Upper lobe of right lung (tissue), 1 donor: Measurements from ENCODE around the gene LIN28B. TPM values are rescaled to one million over a fixed set of nuclear protein-coding genes. Genes with fewer than 3 reads are reported as not detected.
"Not testable (repeated sequence)": the region's sequence is repeated elsewhere in the genome, so short reads cannot be mapped to it uniquely, and the experiment has no call there.

Experiments used
- ATAC-seq: fragments of 200-7000 bp; cut with Tn5 transposase; one replicate; pipeline ENCODE4 v1.9.1; 2020; ENCODE audit warnings: mild to moderate bottlenecking, moderate library complexity
- DNase-seq: peaks from one replicate; pipeline ENCODE4 v3.0.0-alpha.2; 2020
- H3K27ac ChIP-seq: fragments of 200-600 bp; one replicate; pipeline ENCODE4 v1.8.0; 2022
- H3K27me3 ChIP-seq: fragments of 200-600 bp; one replicate; pipeline ENCODE4 v1.8.0; 2022; ENCODE audit warnings: mild to moderate bottlenecking
- H3K36me3 ChIP-seq: fragments of 200-600 bp; one replicate; pipeline ENCODE4 v1.8.0; 2022
- H3K4me1 ChIP-seq: fragments of 200-600 bp; one replicate; pipeline ENCODE4 v1.8.0; 2022
- H3K4me3 ChIP-seq: fragments of 200-600 bp; one replicate; pipeline ENCODE4 v1.8.0; 2022; ENCODE audit warnings: mild to moderate bottlenecking
- H3K9me3 ChIP-seq: fragments of 200-600 bp; one replicate; pipeline ENCODE4 v1.8.0; 2022
- intact Hi-C: fragments of 100-400 bp; cut with DNase I; formaldehyde crosslinking; loops from one replicate; pipeline ENCODE4 v1.11.0; 2022
- total RNA-seq: library from RNA; stranded (reverse); fragmentation: NEBNext Ultra II Directional; extraction: Animal tissue kit (Norgen Biotek cat#: 25700); gene quantifications from one replicate; pipeline ENCODE4 v1.2.1, GENCODE V29; 2021
- TF ChIP-seq, protein P1 (sequence below): fragments of 200-600 bp; IDR thresholded peaks from one replicate; pipeline ENCODE4 v1.8.0; 2022; ENCODE audit warnings: antibody characterized with exemption
- donor health status: DM: no; HTN: yes; CAD: no; lungs with severe emphysema.

Gene LIN28B
- total RNA-seq, 1 donor from 2014 or later, result not detected

DNA sequence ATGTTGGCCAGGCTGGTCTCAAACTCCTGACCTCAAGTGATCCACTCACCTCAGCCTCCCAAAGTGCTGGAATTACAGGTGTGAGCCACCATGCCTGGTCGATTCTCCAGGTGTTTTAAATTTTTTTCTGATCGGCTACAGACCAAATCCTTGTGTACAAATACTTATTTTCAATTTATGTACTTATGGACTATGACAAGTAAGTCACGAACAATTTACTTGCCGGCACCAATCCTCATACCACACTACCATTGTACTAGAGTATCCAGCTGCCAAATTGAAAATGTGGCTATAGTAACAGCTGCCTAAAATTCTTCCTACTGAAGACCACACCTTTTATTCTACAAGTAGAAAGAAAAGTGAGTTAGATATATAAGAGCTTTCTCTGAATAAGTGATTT is 26.9 kb downstream of the LIN28B start:
- intact Hi-C loops, result no loop called here
- TF ChIP-seq, protein P1, sequence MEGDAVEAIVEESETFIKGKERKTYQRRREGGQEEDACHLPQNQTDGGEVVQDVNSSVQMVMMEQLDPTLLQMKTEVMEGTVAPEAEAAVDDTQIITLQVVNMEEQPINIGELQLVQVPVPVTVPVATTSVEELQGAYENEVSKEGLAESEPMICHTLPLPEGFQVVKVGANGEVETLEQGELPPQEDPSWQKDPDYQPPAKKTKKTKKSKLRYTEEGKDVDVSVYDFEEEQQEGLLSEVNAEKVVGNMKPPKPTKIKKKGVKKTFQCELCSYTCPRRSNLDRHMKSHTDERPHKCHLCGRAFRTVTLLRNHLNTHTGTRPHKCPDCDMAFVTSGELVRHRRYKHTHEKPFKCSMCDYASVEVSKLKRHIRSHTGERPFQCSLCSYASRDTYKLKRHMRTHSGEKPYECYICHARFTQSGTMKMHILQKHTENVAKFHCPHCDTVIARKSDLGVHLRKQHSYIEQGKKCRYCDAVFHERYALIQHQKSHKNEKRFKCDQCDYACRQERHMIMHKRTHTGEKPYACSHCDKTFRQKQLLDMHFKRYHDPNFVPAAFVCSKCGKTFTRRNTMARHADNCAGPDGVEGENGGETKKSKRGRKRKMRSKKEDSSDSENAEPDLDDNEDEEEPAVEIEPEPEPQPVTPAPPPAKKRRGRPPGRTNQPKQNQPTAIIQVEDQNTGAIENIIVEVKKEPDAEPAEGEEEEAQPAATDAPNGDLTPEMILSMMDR, result no peak
- Histone ChIP-seq H3K4me1 (no peaks in the 10 kb centered on the region), H3K27me3 (no peaks in the 10 kb centered on the region), H3K9me3 (no peaks in the 10 kb centered on the region), H3K27ac (no peak overlapping the region), H3K36me3 (no peaks in the 10 kb centered on the region), H3K4me3 (no peak overlapping the region)
- DNase-seq (no peak), ATAC-seq (no peak)

- H3K36me3 ChIP-seq, result no peaks in the 10 kb centered on the region
- no peak for ATAC-seq
Observed at GRCh38 chr6:104984831-104985230, 27.9 kb downstream of the LIN28B start.

GRCh38 chr6:104985875-104986274 is 29.0 kb downstream of the LIN28B start:
- H3K27ac ChIP-seq, H3K36me3 ChIP-seq, intact Hi-C loops, H3K27me3 ChIP-seq, H3K9me3 ChIP-seq, ATAC-seq, H3K4me3 ChIP-seq, H3K4me1 ChIP-seq, DNase-seq: not testable (repeated sequence)

More at GRCh38 chr6:104984831-104985230, 27.9 kb downstream of the LIN28B start:
- Histone ChIP-seq H3K27ac (no peak overlapping the region), H3K4me3 (no peak overlapping the region), H3K4me1 (no peaks in the 10 kb centered on the region), H3K27me3 (no peaks in the 10 kb centered on the region), H3K9me3 (no peaks in the 10 kb centered on the region)
- DNase-seq, result no peak
- TF ChIP-seq, protein P1, result no peak
- intact Hi-C loops, result no loop called here

DNA sequence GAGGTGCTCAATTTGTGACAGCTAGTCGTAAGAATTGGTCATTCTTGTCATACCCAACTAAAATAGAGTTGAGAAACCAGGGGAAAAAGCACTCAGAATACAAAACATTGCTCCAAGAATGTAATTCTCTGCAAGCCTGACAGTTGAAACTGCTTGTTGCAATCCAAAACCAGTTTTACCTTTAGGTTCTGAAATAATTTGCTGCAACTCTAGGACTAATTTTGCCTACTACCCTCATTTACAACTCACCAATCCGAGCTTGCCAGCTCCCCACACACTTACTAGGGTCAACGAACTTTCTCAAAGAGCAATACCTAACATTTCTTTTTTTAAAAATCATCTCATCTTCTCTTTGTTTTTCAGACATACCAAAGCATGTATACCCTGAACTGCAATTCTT is 29.7 kb downstream of the LIN28B start:
- TF ChIP-seq, protein P1, result no peak
- no peaks in the 10 kb centered on the region for H3K4me1 ChIP-seq
- no peaks in the 10 kb centered on the region for H3K27me3 ChIP-seq
- H3K36me3 ChIP-seq, result no peaks in the 10 kb centered on the region
- no peak overlapping the region for H3K4me3 ChIP-seq
- DNase-seq (no peak), ATAC-seq (no peak)
- no peak overlapping the region for H3K27ac ChIP-seq
- H3K9me3 ChIP-seq, result no peaks in the 10 kb centered on the region
- intact Hi-C loops, result no loop called here

DNA sequence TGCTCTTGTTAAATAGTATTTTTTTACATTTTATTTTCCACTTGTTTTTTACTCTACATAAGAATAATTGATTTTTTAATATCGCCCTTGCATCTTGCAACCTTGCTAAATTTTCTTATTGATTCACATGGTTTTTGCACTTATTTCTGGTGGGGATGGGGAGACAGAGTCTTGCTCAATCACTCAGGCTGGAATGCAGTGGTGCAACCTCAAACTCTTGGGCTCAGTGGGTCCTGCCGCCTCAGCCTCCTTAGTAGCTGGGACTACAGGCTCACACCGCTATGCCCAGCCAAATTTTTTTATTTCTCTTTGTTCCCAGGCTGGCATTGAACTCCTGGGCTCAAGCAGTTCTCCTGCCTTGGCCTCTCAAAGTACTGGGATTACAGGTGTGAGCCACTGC is 30.3 kb downstream of the LIN28B start:
- no peaks in the 10 kb centered on the region for H3K36me3 ChIP-seq
- H3K27ac ChIP-seq, result no peak overlapping the region
- TF ChIP-seq, protein P1, result no peak
- ATAC-seq (no peak), DNase-seq (no peak)
- H3K9me3 ChIP-seq, result no peaks in the 10 kb centered on the region
- no peak overlapping the region for H3K4me3 ChIP-seq
- no peaks in the 10 kb centered on the region for H3K27me3 ChIP-seq
- intact Hi-C loops, result no loop called here
- no peaks in the 10 kb centered on the region for H3K4me1 ChIP-seq

- DNase-seq, result no peak
- no peaks in the 10 kb centered on the region for H3K4me1 ChIP-seq
- no peaks in the 10 kb centered on the region for H3K36me3 ChIP-seq
- no peak for ATAC-seq
- intact Hi-C loops, result no loop called here
- no peak overlapping the region for H3K4me3 ChIP-seq
- H3K27ac ChIP-seq, result no peak overlapping the region
- no peaks in the 10 kb centered on the region for H3K9me3 ChIP-seq
- TF ChIP-seq, protein P1, result no peak
- H3K27me3 ChIP-seq, result no peaks in the 10 kb centered on the region
Observed at GRCh38 chr6:104990085-104990484, 33.2 kb downstream of the LIN28B start.

DNA sequence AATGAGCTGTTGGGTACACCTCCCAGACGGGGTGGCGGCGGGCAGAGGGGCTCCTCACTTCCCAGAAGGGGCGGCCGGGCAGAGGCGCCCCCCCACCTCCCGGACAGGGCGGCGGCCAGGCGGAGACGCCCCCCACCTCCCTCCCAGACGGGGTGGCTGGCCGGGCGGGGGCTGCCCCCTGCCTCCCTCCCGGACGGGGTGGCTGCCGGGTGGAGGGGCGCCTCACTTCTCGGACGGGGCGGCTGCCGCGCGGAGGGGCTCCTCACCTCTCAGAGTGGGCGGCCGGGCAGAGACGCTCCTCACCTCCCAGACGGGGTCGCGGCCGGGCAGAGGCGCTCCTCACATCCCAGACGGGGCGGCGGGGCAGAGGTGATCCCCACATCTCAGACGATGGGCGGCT is 34.2 kb downstream of the LIN28B start:
- H3K4me1 ChIP-seq, DNase-seq, intact Hi-C loops, H3K4me3 ChIP-seq, H3K27ac ChIP-seq, H3K36me3 ChIP-seq, H3K9me3 ChIP-seq, H3K27me3 ChIP-seq, ATAC-seq: not testable (repeated sequence)

DNA sequence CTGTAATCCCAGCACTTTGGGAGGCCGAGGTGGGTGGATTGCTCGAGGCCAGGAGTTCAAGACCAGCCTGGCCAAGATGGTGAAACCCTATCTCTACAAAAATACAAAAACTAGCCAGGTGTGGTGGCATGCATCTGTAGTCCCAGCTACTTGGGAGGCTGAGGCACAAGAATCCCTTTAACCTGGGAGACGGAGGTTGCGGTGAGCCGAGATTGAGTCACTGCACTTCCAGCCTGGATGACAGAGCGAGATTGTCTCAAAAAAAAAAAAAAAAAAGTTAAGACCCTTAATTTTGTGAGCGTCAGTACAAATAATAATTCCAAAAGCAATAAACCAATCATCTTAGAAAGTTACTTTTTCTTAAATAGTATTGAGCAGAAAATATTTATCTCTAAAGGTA is 36.7 kb downstream of the LIN28B start:
- ATAC-seq, DNase-seq, H3K36me3 ChIP-seq, H3K27ac ChIP-seq, H3K4me1 ChIP-seq, H3K4me3 ChIP-seq, intact Hi-C loops, H3K9me3 ChIP-seq, H3K27me3 ChIP-seq: not testable (repeated sequence)
